Neural cell (in vitro differentiated cells): ENCODE results near the gene EHD4. TPM values are rescaled to one million over a fixed set of nuclear protein-coding genes. Genes with fewer than 3 reads are reported as not detected.

ENCODE experiments used
- H2AFZ ChIP-seq: fragments of 200-600, 300-800 bp; sonication (generic), shearing (Covaris generic); 2 replicates; pipeline ENCODE4 v1.6.0; 2014; ENCODE audit warnings: low read depth, mild to moderate bottlenecking, antibody characterized with exemption, low read length, moderate library complexity
- H3F3A ChIP-seq: fragments of 200-600 bp; shearing (Covaris generic); 2 replicates; pipeline ENCODE4 v1.6.1; 2016; ENCODE audit warnings: mild to moderate bottlenecking, moderate library complexity, mixed read lengths, antibody characterized with exemption, low read length; ENCODE audit not compliant: insufficient read depth, poor library complexity, severe bottlenecking
- H3K27ac ChIP-seq: fragments of 200-600, 300-800 bp; sonication (generic), shearing (Covaris generic); 2 replicates; pipeline ENCODE4 v1.5.1; 2014; ENCODE audit warnings: mild to moderate bottlenecking, low read length, moderate library complexity
- H3K27me3 ChIP-seq: fragments of 300-800, 200-600 bp; sonication (generic), shearing (Covaris generic); 2 replicates; pipeline ENCODE4 v1.6.0; 2014; ENCODE audit warnings: mild to moderate bottlenecking, low read depth, low read length, moderate library complexity; ENCODE audit not compliant: insufficient read depth
- H3K36me3 ChIP-seq: fragments of 300-800, 200-600 bp; sonication (generic), shearing (Covaris generic); 2 replicates; pipeline ENCODE4 v1.5.1; 2014; ENCODE audit warnings: mild to moderate bottlenecking, antibody characterized with exemption, low read length, moderate library complexity; ENCODE audit not compliant: insufficient read depth
- H3K4me2 ChIP-seq: fragments of 300-800, 200-600 bp; sonication (generic), shearing (Covaris generic); 2 replicates; pipeline ENCODE4 v1.6.0; 2014; ENCODE audit warnings: mild to moderate bottlenecking, low read length
- H3K4me3 ChIP-seq: fragments of 300-800, 200-600 bp; sonication (generic), shearing (Covaris generic); 2 replicates; pipeline ENCODE4 v1.5.1; 2014; ENCODE audit warnings: mild to moderate bottlenecking, low read length, moderate library complexity
- H3K79me2 ChIP-seq: fragments of 200-600 bp; shearing (Covaris generic); replicated peaks from 2 replicates; pipeline ENCODE4 v1.6.0; 2014; ENCODE audit warnings: mild to moderate bottlenecking, low read length, moderate library complexity; ENCODE audit not compliant: insufficient read depth
- H3K9ac ChIP-seq: fragments of 300-800, 200-600 bp; sonication (generic), shearing (Covaris generic); 2 replicates; pipeline ENCODE4 v1.6.1; 2016; ENCODE audit warnings: mild to moderate bottlenecking, low read length, mixed read lengths
- H3K9me2 ChIP-seq: fragments of 200-600 bp; shearing (Covaris generic); 2 replicates; pipeline ENCODE4 v1.6.1; 2016; ENCODE audit warnings: mild to moderate bottlenecking, low read length, mixed read lengths; ENCODE audit not compliant: insufficient read depth
- H3K9me3 ChIP-seq: fragments of 200-600, 300-800 bp; sonication (generic), shearing (Covaris generic); 2 replicates; pipeline ENCODE4 v1.6.1; 2016; ENCODE audit warnings: mild to moderate bottlenecking, mixed run types, low read length, moderate library complexity, mixed read lengths
- H4K20me1 ChIP-seq: fragments of 200-600 bp; shearing (Covaris generic); 2 replicates; pipeline ENCODE4 v1.6.1; 2016; ENCODE audit warnings: mild to moderate bottlenecking, mixed run types; ENCODE audit not compliant: insufficient read depth
- CTCF ChIP-seq: fragments of 450-650 bp; IDR thresholded peaks from 2 replicates; pipeline ENCODE4 v1.5.1; 2014; ENCODE audit warnings: antibody characterized with exemption, mild to moderate bottlenecking, moderate library complexity; ENCODE audit not compliant: poor library complexity, severe bottlenecking
- EP300 ChIP-seq: fragments of 450-650 bp; conservative IDR thresholded peaks from 2 replicates; pipeline ENCODE4 v1.6.1; 2014; ENCODE audit warnings: antibody characterized with exemption, mild to moderate bottlenecking, moderate library complexity; ENCODE audit not compliant: poor library complexity, severe bottlenecking
- EZH2 ChIP-seq: fragments of 200-600, 300-800 bp; shearing (Covaris generic), sonication (generic); IDR thresholded peaks from 2 replicates; pipeline ENCODE4 v1.6.1; 2014; ENCODE audit warnings: antibody characterized with exemption, low read length, borderline replicate concordance, mild to moderate bottlenecking; ENCODE audit not compliant: insufficient read depth, poor library complexity, severe bottlenecking
- MXI1 ChIP-seq: fragments of 450-650 bp; conservative IDR thresholded peaks from 2 replicates; pipeline ENCODE4 v1.6.1; 2014; ENCODE audit warnings: antibody characterized with exemption, mild to moderate bottlenecking; ENCODE audit not compliant: poor library complexity, severe bottlenecking
- POLR2AphosphoS5 ChIP-seq: IDR thresholded peaks from 2 replicates; pipeline ENCODE4 v1.6.1; 2012
- RAD21 ChIP-seq: fragments of 450-650 bp; conservative IDR thresholded peaks from 2 replicates; pipeline ENCODE4 v1.6.1; 2014; ENCODE audit warnings: antibody characterized with exemption, mild to moderate bottlenecking, moderate library complexity
- SMC3 ChIP-seq: fragments of 450-650 bp; conservative IDR thresholded peaks from 2 replicates; pipeline ENCODE4 v1.6.1; 2014; ENCODE audit warnings: antibody characterized with exemption, mild to moderate bottlenecking, moderate library complexity; ENCODE audit not compliant: poor library complexity
- TAF1 ChIP-seq: IDR thresholded peaks from 2 replicates; pipeline ENCODE4 v1.6.1; 2012; ENCODE audit warnings: low read depth
- polyA plus RNA-seq: library from polyadenylated mRNA; depleted of rRNA; stranded (reverse); fragments of >200 nt; gene quantifications from 2 replicates; pipeline ENCODE4 v1.2.3, GENCODE V29; 2014
- TF ChIP-seq, protein P1 (sequence below): IDR thresholded peaks from 2 replicates; pipeline ENCODE4 v1.6.1; 2012; ENCODE audit warnings: borderline replicate concordance

EHD4 gene
- polyA plus RNA-seq, 1 donor from 2014 or later = 0.09 TPM

DNA sequence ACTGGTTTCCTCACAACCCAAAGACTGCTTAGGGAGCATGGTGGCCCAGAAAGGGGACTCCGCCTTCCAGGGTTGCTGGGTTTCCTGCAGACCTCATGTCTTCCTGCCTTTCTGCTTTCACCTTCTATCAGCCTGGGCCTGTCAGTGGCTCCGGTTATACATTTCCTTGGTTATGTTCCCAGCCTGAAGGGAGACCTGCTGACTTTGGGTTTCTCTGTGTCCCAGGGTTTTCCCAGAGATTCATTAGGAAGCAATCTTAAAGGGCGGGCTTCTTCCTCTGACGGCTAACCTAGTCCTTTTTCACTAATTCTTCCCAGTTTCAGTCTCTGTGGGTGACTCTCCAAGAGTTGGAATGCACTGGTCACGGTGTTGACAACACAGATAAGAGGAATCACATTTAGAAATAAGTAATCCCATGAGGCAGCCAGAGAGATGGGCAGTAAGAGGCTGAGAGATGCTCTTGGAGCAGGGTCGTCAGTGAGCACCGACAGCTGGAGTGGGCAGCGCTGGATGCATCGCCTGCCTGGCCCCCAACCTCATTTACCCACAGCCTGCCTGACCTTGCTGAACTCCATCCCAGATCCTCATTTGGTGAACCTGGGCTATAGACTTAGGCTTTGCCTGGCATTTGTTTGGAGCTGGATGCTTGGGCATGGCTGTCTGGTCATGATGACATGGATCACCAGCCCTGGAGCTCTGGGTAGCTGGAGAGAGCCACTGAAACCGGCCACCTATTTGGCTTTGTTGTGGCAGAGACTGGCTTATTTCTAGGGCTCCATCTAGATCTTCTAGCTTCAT lies 10.0 kb upstream of the EHD4 start:
- H3K36me3 ChIP-seq = no peaks in the 10 kb centered on the region
- H2AFZ ChIP-seq = no peak overlapping the region
- H4K20me1 ChIP-seq = no peaks in the 10 kb centered on the region
- H3K9ac ChIP-seq = no peak overlapping the region
- no peak overlapping the region for H3K4me2 ChIP-seq
- H3F3A ChIP-seq = no peaks in the 10 kb centered on the region
- no peaks in the 10 kb centered on the region for H3K27me3 ChIP-seq
- no peak overlapping the region for H3K4me3 ChIP-seq
- no peaks in the 10 kb centered on the region for H3K79me2 ChIP-seq
- H3K27ac ChIP-seq = no peak overlapping the region
- H3K9me3 ChIP-seq = no peaks in the 10 kb centered on the region
- no peaks in the 10 kb centered on the region for H3K9me2 ChIP-seq
- TF ChIP-seq EP300 = no peak
- TF ChIP-seq MXI1 = no peak
- no peak for TF ChIP-seq TAF1
- TF ChIP-seq EZH2 = no peak
- TF ChIP-seq RAD21 = no peak
- TF ChIP-seq, protein P1, sequence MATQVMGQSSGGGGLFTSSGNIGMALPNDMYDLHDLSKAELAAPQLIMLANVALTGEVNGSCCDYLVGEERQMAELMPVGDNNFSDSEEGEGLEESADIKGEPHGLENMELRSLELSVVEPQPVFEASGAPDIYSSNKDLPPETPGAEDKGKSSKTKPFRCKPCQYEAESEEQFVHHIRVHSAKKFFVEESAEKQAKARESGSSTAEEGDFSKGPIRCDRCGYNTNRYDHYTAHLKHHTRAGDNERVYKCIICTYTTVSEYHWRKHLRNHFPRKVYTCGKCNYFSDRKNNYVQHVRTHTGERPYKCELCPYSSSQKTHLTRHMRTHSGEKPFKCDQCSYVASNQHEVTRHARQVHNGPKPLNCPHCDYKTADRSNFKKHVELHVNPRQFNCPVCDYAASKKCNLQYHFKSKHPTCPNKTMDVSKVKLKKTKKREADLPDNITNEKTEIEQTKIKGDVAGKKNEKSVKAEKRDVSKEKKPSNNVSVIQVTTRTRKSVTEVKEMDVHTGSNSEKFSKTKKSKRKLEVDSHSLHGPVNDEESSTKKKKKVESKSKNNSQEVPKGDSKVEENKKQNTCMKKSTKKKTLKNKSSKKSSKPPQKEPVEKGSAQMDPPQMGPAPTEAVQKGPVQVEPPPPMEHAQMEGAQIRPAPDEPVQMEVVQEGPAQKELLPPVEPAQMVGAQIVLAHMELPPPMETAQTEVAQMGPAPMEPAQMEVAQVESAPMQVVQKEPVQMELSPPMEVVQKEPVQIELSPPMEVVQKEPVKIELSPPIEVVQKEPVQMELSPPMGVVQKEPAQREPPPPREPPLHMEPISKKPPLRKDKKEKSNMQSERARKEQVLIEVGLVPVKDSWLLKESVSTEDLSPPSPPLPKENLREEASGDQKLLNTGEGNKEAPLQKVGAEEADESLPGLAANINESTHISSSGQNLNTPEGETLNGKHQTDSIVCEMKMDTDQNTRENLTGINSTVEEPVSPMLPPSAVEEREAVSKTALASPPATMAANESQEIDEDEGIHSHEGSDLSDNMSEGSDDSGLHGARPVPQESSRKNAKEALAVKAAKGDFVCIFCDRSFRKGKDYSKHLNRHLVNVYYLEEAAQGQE = no peak
- no peak for TF ChIP-seq SMC3
- no peak for TF ChIP-seq POLR2AphosphoS5
- TF ChIP-seq CTCF = no peak

- Histone ChIP-seq H3K27me3 (no peaks in the 10 kb centered on the region), H4K20me1 (no peaks in the 10 kb centered on the region), H3K9me2 (no peaks in the 10 kb centered on the region), H2AFZ (no peak overlapping the region), H3K36me3 (no peaks in the 10 kb centered on the region), H3K27ac (no peak overlapping the region), H3K9me3 (no peaks in the 10 kb centered on the region), H3K9ac (no peak overlapping the region), H3F3A (no peaks in the 10 kb centered on the region), H3K4me3 (no peak overlapping the region), H3K4me2 (no peak overlapping the region), H3K79me2 (no peaks in the 10 kb centered on the region)
- TF ChIP-seq EZH2 (no peak), CTCF (no peak)
Observed at GRCh38 chr15:41981371-41982132, 9.2 kb upstream of the EHD4 start.
